AG08395 (cell line): ENCODE data around the gene SGSM1.

Source experiments
- DNase-seq: peaks from one replicate; pipeline ENCODE4 v3.0.0; 2012; ENCODE audit warnings: mixed read lengths, low spot score

SGSM1 gene

GRCh38 chr22:24805790-24806662 lies at the start of gene SGSM1:
Gene SGSM1, plus strand, starts transcription at chr22:24806211. Its CDS starts 115 bp downstream, at chr22:24806326.
- peak; percentile 72 for DNase-seq

GRCh38 chr22:24758164-24758799 lies 47.7 kb upstream of the SGSM1 start:
- DNase-seq: peak; percentile 64

GRCh38 chr22:24759765-24760164 lies 46.2 kb upstream of the SGSM1 start:
- no peak for DNase-seq

- no peak for DNase-seq
Measured at GRCh38 chr22:24760708-24761306, 45.2 kb upstream of the SGSM1 start.

- DNase-seq: no peak
Measured at GRCh38 chr22:24761888-24762675, 43.9 kb upstream of the SGSM1 start.

GRCh38 chr22:24763872-24764485 lies 42.0 kb upstream of the SGSM1 start:
- no peak for DNase-seq

GRCh38 chr22:24765166-24765565 lies 40.8 kb upstream of the SGSM1 start:
- DNase-seq: no peak

- DNase-seq: peak; percentile 74
Measured at GRCh38 chr22:24768537-24769374, 37.3 kb upstream of the SGSM1 start.

- DNase-seq: peak; percentile 37
Measured at GRCh38 chr22:24772493-24773220, 33.4 kb upstream of the SGSM1 start.

GRCh38 chr22:24775769-24776492 lies 30.1 kb upstream of the SGSM1 start:
- DNase-seq: no peak

- no peak for DNase-seq
Measured at GRCh38 chr22:24776525-24776924, 29.5 kb upstream of the SGSM1 start.

- DNase-seq: no peak
Measured at GRCh38 chr22:24789516-24789915, 16.5 kb upstream of the SGSM1 start.

GRCh38 chr22:24791362-24791761 lies 14.6 kb upstream of the SGSM1 start:
- DNase-seq: no peak

GRCh38 chr22:24796056-24796455 lies 10.0 kb upstream of the SGSM1 start:
- DNase-seq: no peak

- DNase-seq: no peak
Measured at GRCh38 chr22:24796860-24797259, 9.2 kb upstream of the SGSM1 start.

GRCh38 chr22:24801901-24802465 lies 4.0 kb upstream of the SGSM1 start:
- DNase-seq: no peak

GRCh38 chr22:24803064-24803542 lies 2.9 kb upstream of the SGSM1 start:
- DNase-seq: peak; percentile 60

GRCh38 chr22:24806663-24807001 lies 621 bp downstream of the SGSM1 start:
- no peak for DNase-seq
